HEK293 (cell line): ENCODE measurements around the gene NSL1.
"Not testable (repeated sequence)": the region's sequence is repeated elsewhere in the genome, so short reads cannot be mapped to it uniquely, and the experiment has no call there.

Experiments
- BCL11A ChIP-seq: fragments of 450-650 bp; formaldehyde crosslinking; IDR thresholded peaks from 2 replicates; pipeline ENCODE4 v1.5.1; 2016; ENCODE audit warnings: low read depth, missing biosample characterization, missing genetic modification characterization
- HOXD13 ChIP-seq: sonication (generic); formaldehyde crosslinking; IDR thresholded peaks from 2 replicates; pipeline ENCODE4 v1.8.0; 2022; ENCODE audit warnings: missing genetic modification reagents, borderline replicate concordance
- OSR2 ChIP-seq: fragments of 450-650 bp; formaldehyde crosslinking; IDR thresholded peaks from 2 replicates; pipeline ENCODE4 v1.5.1; 2016; ENCODE audit warnings: missing biosample characterization, missing genetic modification characterization
- SP3 ChIP-seq: fragments of 450-650 bp; formaldehyde crosslinking; IDR thresholded peaks from 2 replicates; pipeline ENCODE4 v1.5.1; 2016; ENCODE audit warnings: missing biosample characterization, missing genetic modification characterization
- ZNF10 ChIP-seq: fragments of 450-650 bp; formaldehyde crosslinking; IDR thresholded peaks from 2 replicates; pipeline ENCODE4 v1.5.1; 2017; ENCODE audit warnings: missing biosample characterization, missing genetic modification characterization
- ZNF777 ChIP-seq: fragments of 450-650 bp; formaldehyde crosslinking; IDR thresholded peaks from 2 replicates; pipeline ENCODE4 v1.5.1; 2017; ENCODE audit warnings: missing biosample characterization, missing genetic modification characterization, borderline replicate concordance
- TF ChIP-seq, protein P1 (sequence below): fragments of 450-650 bp; formaldehyde crosslinking; IDR thresholded peaks from 2 replicates; pipeline ENCODE4 v1.5.1; 2016; ENCODE audit warnings: missing biosample characterization, missing genetic modification characterization
- TF ChIP-seq, protein P2 (sequence below): fragments of 450-650 bp; formaldehyde crosslinking; IDR thresholded peaks from 2 replicates; pipeline ENCODE4 v1.5.1; 2017; ENCODE audit warnings: missing biosample characterization, missing genetic modification characterization
- TF ChIP-seq, protein P3 (sequence below): fragments of 450-650 bp; formaldehyde crosslinking; IDR thresholded peaks from 2 replicates; pipeline ENCODE4 v1.5.1; 2016; ENCODE audit warnings: missing biosample characterization, missing genetic modification characterization
- TF ChIP-seq, protein P4 (sequence below): fragments of 450-650 bp; formaldehyde crosslinking; IDR thresholded peaks from 2 replicates; pipeline ENCODE4 v1.5.1; 2016; ENCODE audit warnings: missing biosample characterization, missing genetic modification characterization, low read depth

DNA sequence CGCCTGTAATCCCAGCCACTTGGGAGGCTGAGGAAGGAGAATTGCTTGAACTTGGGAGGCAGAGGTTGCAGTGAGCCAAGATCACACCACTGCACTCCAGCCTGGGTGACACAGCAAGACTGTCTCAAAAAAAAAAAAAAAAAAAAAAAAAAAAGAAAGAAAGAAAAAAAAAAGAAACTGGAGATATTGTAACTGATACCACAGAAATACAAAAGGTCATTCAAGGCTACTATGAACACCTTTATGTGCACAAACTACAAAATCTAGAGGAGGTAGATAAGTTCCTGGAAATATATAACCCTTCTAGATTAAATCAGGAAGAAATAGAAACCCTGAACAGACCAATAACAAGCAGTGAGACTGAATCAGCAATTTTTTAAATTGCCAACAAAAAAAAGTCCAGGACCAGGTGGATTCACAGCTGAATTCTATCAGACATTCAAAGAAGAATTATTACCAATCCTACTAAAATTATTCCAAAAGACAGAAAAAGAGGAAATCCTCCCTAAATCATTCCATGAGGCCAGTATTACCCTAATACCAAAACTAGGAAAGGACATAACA, 26.8 kb downstream of the NSL1 start:
- TF ChIP-seq, protein P1, sequence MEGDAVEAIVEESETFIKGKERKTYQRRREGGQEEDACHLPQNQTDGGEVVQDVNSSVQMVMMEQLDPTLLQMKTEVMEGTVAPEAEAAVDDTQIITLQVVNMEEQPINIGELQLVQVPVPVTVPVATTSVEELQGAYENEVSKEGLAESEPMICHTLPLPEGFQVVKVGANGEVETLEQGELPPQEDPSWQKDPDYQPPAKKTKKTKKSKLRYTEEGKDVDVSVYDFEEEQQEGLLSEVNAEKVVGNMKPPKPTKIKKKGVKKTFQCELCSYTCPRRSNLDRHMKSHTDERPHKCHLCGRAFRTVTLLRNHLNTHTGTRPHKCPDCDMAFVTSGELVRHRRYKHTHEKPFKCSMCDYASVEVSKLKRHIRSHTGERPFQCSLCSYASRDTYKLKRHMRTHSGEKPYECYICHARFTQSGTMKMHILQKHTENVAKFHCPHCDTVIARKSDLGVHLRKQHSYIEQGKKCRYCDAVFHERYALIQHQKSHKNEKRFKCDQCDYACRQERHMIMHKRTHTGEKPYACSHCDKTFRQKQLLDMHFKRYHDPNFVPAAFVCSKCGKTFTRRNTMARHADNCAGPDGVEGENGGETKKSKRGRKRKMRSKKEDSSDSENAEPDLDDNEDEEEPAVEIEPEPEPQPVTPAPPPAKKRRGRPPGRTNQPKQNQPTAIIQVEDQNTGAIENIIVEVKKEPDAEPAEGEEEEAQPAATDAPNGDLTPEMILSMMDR: not testable (repeated sequence)
- not testable (repeated sequence) for TF ChIP-seq HOXD13; BCL11A (tag by site-specific recombination); SP3 (tag by site-specific recombination); OSR2; ZNF777 (tag by site-specific recombination); ZNF10 (tag by site-specific recombination)
- TF ChIP-seq, protein P2, sequence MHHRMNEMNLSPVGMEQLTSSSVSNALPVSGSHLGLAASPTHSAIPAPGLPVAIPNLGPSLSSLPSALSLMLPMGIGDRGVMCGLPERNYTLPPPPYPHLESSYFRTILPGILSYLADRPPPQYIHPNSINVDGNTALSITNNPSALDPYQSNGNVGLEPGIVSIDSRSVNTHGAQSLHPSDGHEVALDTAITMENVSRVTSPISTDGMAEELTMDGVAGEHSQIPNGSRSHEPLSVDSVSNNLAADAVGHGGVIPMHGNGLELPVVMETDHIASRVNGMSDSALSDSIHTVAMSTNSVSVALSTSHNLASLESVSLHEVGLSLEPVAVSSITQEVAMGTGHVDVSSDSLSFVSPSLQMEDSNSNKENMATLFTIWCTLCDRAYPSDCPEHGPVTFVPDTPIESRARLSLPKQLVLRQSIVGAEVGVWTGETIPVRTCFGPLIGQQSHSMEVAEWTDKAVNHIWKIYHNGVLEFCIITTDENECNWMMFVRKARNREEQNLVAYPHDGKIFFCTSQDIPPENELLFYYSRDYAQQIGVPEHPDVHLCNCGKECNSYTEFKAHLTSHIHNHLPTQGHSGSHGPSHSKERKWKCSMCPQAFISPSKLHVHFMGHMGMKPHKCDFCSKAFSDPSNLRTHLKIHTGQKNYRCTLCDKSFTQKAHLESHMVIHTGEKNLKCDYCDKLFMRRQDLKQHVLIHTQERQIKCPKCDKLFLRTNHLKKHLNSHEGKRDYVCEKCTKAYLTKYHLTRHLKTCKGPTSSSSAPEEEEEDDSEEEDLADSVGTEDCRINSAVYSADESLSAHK: not testable (repeated sequence)
- TF ChIP-seq, protein P3, sequence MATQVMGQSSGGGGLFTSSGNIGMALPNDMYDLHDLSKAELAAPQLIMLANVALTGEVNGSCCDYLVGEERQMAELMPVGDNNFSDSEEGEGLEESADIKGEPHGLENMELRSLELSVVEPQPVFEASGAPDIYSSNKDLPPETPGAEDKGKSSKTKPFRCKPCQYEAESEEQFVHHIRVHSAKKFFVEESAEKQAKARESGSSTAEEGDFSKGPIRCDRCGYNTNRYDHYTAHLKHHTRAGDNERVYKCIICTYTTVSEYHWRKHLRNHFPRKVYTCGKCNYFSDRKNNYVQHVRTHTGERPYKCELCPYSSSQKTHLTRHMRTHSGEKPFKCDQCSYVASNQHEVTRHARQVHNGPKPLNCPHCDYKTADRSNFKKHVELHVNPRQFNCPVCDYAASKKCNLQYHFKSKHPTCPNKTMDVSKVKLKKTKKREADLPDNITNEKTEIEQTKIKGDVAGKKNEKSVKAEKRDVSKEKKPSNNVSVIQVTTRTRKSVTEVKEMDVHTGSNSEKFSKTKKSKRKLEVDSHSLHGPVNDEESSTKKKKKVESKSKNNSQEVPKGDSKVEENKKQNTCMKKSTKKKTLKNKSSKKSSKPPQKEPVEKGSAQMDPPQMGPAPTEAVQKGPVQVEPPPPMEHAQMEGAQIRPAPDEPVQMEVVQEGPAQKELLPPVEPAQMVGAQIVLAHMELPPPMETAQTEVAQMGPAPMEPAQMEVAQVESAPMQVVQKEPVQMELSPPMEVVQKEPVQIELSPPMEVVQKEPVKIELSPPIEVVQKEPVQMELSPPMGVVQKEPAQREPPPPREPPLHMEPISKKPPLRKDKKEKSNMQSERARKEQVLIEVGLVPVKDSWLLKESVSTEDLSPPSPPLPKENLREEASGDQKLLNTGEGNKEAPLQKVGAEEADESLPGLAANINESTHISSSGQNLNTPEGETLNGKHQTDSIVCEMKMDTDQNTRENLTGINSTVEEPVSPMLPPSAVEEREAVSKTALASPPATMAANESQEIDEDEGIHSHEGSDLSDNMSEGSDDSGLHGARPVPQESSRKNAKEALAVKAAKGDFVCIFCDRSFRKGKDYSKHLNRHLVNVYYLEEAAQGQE (tag by site-specific recombination): not testable (repeated sequence)
- TF ChIP-seq, protein P4, sequence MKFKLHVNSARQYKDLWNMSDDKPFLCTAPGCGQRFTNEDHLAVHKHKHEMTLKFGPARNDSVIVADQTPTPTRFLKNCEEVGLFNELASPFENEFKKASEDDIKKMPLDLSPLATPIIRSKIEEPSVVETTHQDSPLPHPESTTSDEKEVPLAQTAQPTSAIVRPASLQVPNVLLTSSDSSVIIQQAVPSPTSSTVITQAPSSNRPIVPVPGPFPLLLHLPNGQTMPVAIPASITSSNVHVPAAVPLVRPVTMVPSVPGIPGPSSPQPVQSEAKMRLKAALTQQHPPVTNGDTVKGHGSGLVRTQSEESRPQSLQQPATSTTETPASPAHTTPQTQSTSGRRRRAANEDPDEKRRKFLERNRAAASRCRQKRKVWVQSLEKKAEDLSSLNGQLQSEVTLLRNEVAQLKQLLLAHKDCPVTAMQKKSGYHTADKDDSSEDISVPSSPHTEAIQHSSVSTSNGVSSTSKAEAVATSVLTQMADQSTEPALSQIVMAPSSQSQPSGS (tag by site-specific recombination): not testable (repeated sequence)
